BJ (cell line): ENCODE data around the gene PPME1. TPM values are rescaled to one million over a fixed set of nuclear protein-coding genes. Genes with fewer than 3 reads are reported as not detected.

Experiments
- CTCF ChIA-PET: fragments of 350-600 bp; formaldehyde crosslinking; extraction: SDS; loops from one replicate; lab custom pipeline; 2021; ENCODE audit warnings: antibody characterized with exemption, inconsistent platforms; lab: Yijun Ruan, JAX
- POLR2A ChIA-PET: fragments of 300-600 bp; sonication (Branson Sonifier 250); formaldehyde crosslinking; extraction: SDS; loops from one replicate; lab custom pipeline; 2021; ENCODE audit warnings: antibody characterized with exemption; lab: Charles Lee
- DNase-seq: peaks from one replicate; pipeline ENCODE4 v3.0.0-alpha.2; 2011; ENCODE audit warnings: low read depth
- H3K27me3 ChIP-seq: 2 replicates; pipeline ENCODE4 v1.6.0; 2011; ENCODE audit warnings: low read length; ENCODE audit not compliant: control insufficient read depth, insufficient read depth
- H3K36me3 ChIP-seq: 2 replicates; pipeline ENCODE4 v1.5.1; 2011; ENCODE audit warnings: low read length; ENCODE audit not compliant: control insufficient read depth, insufficient read depth
- H3K4me3 ChIP-seq: 2 replicates; pipeline ENCODE4 v1.5.1; 2011; ENCODE audit warnings: low read depth, mild to moderate bottlenecking, control low read depth, low read length
- CTCF ChIP-seq: IDR thresholded peaks from 2 replicates; pipeline ENCODE4 v1.5.1; 2011; ENCODE audit warnings: low read depth, mild to moderate bottlenecking, control low read depth, inconsistent platforms, low read length, moderate library complexity; ENCODE audit not compliant: insufficient read depth
- polyA plus RNA-seq: library from polyadenylated mRNA; depleted of rRNA; stranded (reverse); fragments of >200 nt; gene quantifications from 2 replicates; pipeline ENCODE4 v1.2.3, GENCODE V29; 2011

The PPME1 gene
- polyA plus RNA-seq, 1 experiment = 133 TPM

GRCh38 chr11:74133436-74133835 is 37.7 kb upstream of the PPME1 start:
- POLR2A ChIA-PET = no interaction called here
- TF ChIP-seq CTCF = no peak

DNA sequence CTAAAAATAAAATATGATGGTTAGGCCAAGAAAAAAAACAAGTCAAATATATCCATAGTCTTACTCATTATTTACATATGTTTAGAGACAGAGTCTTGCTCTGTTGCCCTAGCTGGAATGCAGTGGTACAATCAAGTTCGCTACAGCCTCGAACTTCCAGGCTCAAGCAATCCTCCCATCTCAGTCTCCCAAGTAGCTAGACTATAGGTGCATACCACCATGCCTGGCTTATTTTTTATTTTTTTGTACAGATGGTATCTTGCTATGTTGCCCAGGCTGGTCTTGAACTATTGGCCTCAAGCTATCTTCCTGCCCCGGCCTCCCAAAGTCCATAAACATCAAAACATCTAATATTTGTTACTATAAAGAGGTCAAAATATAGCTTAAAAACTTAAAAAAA is 36.4 kb upstream of the PPME1 start:
- H3K27me3 ChIP-seq = no peaks in the 10 kb centered on the region
- TF ChIP-seq CTCF = no peak
- CTCF ChIA-PET = interaction anchor here (0.7 to 0.9 kb wide), 2 partner anchors 50 to 605 kb away, joined by 4 read pairs; no protein-coding TSS in a partner anchor
- H3K4me3 ChIP-seq = no peak overlapping the region
- DNase-seq = no peak
- POLR2A ChIA-PET = no interaction called here
- H3K36me3 ChIP-seq = no peaks in the 10 kb centered on the region

More at GRCh38 chr11:74133436-74133835, 37.7 kb upstream of the PPME1 start:
- no peaks in the 10 kb centered on the region for H3K27me3 ChIP-seq
- H3K4me3 ChIP-seq = no peak overlapping the region
- no peak for DNase-seq
- H3K36me3 ChIP-seq = no peaks in the 10 kb centered on the region
- CTCF ChIA-PET = no interaction called here

DNA sequence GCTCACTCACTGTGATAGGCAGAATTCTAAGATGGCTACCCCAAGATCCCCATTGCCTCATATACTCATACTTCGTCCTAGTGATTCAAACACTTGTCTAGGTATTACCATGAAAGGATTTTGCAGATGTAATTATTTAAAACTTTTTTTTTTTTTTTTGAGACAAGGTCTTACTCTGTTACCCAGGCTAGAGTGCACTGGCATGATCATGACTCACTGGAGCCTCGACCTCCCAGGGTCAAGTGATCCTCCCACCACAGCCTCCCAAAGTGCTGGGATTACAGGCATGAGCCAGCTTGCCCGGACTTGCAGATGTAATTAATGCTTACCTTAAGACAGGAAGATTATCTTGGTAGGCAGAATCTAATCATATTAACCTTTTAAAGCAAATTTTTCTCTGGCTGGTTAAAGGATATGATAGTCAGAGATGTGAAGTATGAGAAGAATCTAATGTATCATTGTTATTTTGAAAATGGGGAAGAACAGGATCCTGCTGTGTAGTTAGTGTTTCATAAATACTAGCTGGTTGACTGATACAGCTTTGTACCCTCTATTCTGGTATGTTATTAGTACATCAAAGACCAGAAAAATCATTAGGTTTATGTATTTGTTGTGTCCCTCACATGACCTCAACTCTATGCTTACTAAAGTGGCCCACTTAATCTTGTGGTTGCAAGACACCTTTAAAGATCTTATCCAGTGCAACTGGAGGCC is 35.8 kb upstream of the PPME1 start:
- DNase-seq = no peak
- H3K36me3 ChIP-seq = no peaks in the 10 kb centered on the region
- no peak overlapping the region for H3K4me3 ChIP-seq
- TF ChIP-seq CTCF = no peak
- no peaks in the 10 kb centered on the region for H3K27me3 ChIP-seq
- ChIA-PET POLR2A (no interaction called here), CTCF (interaction anchor here (0.7 to 1.5 kb wide), 3 partner anchors 9 to 605 kb away, joined by 4 read pairs; no protein-coding TSS in a partner anchor)

GRCh38 chr11:74138021-74138420 is 33.1 kb upstream of the PPME1 start:
- ChIA-PET POLR2A (no interaction called here), CTCF (interaction anchor here (2.2 kb wide), 1 partner anchor 10 kb away, joined by 9 read pairs; no protein-coding TSS in a partner anchor)
- TF ChIP-seq CTCF = no peak
- no peaks in the 10 kb centered on the region for H3K36me3 ChIP-seq
- no peaks in the 10 kb centered on the region for H3K27me3 ChIP-seq
- no peak for DNase-seq
- no peak overlapping the region for H3K4me3 ChIP-seq

- Histone ChIP-seq H3K36me3 (no peaks in the 10 kb centered on the region), H3K27me3 (no peaks in the 10 kb centered on the region), H3K4me3 (no peak overlapping the region)
- peak; percentile 97 for DNase-seq
- POLR2A ChIA-PET = interaction anchor here (0.7 kb wide), 1 partner anchor 1265 kb away, joined by 4 read pairs; no protein-coding TSS in a partner anchor
- CTCF ChIA-PET = interaction anchor here (0.9 to 2.2 kb wide), 2 partner anchors 10 to 315 kb away, joined by 3 to 9 read pairs; no protein-coding TSS in a partner anchor
- TF ChIP-seq CTCF = no peak
These were observed 32.5 kb upstream of the PPME1 start for GRCh38 chr11:74138572-74138971.
